Endothelial cell of umbilical vein (primary cell): ENCODE measurements around the gene SPEN. TPM values are rescaled to one million over a fixed set of nuclear protein-coding genes. Genes with fewer than 3 reads are reported as not detected.

Experiments
- BruUV-seq: library from RNA; stranded (reverse); fragments of 400-500 nt; replicated peaks from 2 replicates; lab custom pipeline; 2021; lab: Mats Ljungman, UMichigan
- CTCF ChIA-PET: fragments of 300-600, 350-600 bp; sonication (Branson Sonifier 250); formaldehyde crosslinking; loops from one replicate; lab custom pipeline; 2021; ENCODE audit warnings: antibody characterized with exemption, inconsistent platforms; lab: Charles Lee
- POLR2A ChIA-PET: fragments of 300-600, 350-600 bp; sonication (Branson Sonifier 250); formaldehyde crosslinking; loops from one replicate; lab custom pipeline; 2021; ENCODE audit warnings: antibody characterized with exemption, inconsistent platforms; lab: Charles Lee
- DNase-seq: peaks from one replicate; pipeline ENCODE4 v3.0.0-alpha.2; 2011; ENCODE audit warnings: low read depth, low spot score
- FAIRE-seq: peaks from 2 replicates; lab custom pipeline; 2011; peaks lifted over from hg19 to GRCh38; lab: Jason Lieb, UNC
- H2AFZ ChIP-seq: 2 replicates; pipeline ENCODE4 v1.6.0; 2012; ENCODE audit warnings: low read depth, low read length, control low read depth, inconsistent platforms
- H3K27ac ChIP-seq: 2 replicates; pipeline ENCODE4 v1.5.1; 2011; ENCODE audit warnings: low read depth, mild to moderate bottlenecking, control low read depth, low read length, moderate library complexity; ENCODE audit not compliant: insufficient read depth
- H3K27me3 ChIP-seq, 2 experiments: 2 replicates each; pipeline versions ENCODE4 v1.6.0 to v1.6.1; 2011; ENCODE audit warnings: low read length in 2 of 2, mixed read lengths in 1 of 2; ENCODE audit not compliant: control insufficient read depth in 2 of 2, insufficient read depth in 2 of 2
- H3K36me3 ChIP-seq, 2 experiments: 2 replicates in 1 of 2; 3 replicates in 1 of 2; pipeline ENCODE4 v1.5.1; 2011; ENCODE audit warnings: low read length in 2 of 2, mild to moderate bottlenecking in 1 of 2, moderate library complexity in 1 of 2; ENCODE audit not compliant: control insufficient read depth in 2 of 2, insufficient read depth in 2 of 2; ENCODE audit errors: extremely low read depth in 1 of 2
- H3K4me1 ChIP-seq: 3 replicates; pipeline ENCODE4 v1.5.1; 2011; ENCODE audit warnings: mild to moderate bottlenecking, low read length; ENCODE audit not compliant: control insufficient read depth, insufficient read depth; ENCODE audit errors: extremely low read depth
- H3K4me2 ChIP-seq: 2 replicates; pipeline ENCODE4 v1.6.1; 2011; ENCODE audit warnings: low read length, control low read depth, mixed read lengths; ENCODE audit not compliant: insufficient read depth
- H3K4me3 ChIP-seq, 3 experiments: fragments of 200-600 bp in 1 of 3; sonication (generic), shearing (Covaris generic) in 1 of 3; replicated peaks in 1 of 3; 2 replicates each; pipeline ENCODE4 v1.5.1; 2011 to 2016; ENCODE audit warnings: control low read depth in 3 of 3, low read length in 3 of 3, mild to moderate bottlenecking in 2 of 3, inconsistent platforms in 1 of 3, low read depth in 1 of 3, moderate library complexity in 1 of 3; ENCODE audit not compliant: insufficient read depth in 1 of 3
- H3K79me2 ChIP-seq: 2 replicates; pipeline ENCODE4 v1.6.0; 2012; ENCODE audit warnings: low read length, inconsistent platforms; ENCODE audit not compliant: control insufficient read depth, insufficient read depth
- H3K9ac ChIP-seq: replicated peaks from 2 replicates; pipeline ENCODE3; 2011; ENCODE audit warnings: low read length, control low read depth; ENCODE audit not compliant: insufficient read depth; ENCODE audit errors: extremely low read depth
- H3K9me1 ChIP-seq: replicated peaks from 3 replicates; pipeline ENCODE4 v1.6.0; 2011; ENCODE audit warnings: mild to moderate bottlenecking, low read length; ENCODE audit not compliant: control insufficient read depth, insufficient read depth; ENCODE audit errors: extremely low read depth
- H3K9me3 ChIP-seq: replicated peaks from 2 replicates; pipeline ENCODE4 v1.5.1; 2012; ENCODE audit warnings: low read length, inconsistent platforms; ENCODE audit not compliant: control insufficient read depth, insufficient read depth
- H4K20me1 ChIP-seq: replicated peaks from 2 replicates; pipeline ENCODE3; 2011; ENCODE audit warnings: mild to moderate bottlenecking, low read length; ENCODE audit not compliant: control insufficient read depth, insufficient read depth; ENCODE audit errors: extremely low read depth
- CTCF ChIP-seq, 2 donors: IDR thresholded peaks; 1 replicate in 1 of 2; 2 replicates in 1 of 2; pipeline ENCODE4 v1.5.1; 2011; ENCODE audit warnings: low read length in 2 of 2, mild to moderate bottlenecking in 2 of 2, moderate library complexity in 2 of 2, control low read depth in 1 of 2, inconsistent platforms in 1 of 2, low read depth in 1 of 2; ENCODE audit not compliant: insufficient read depth in 1 of 2; ENCODE audit errors: extremely low read depth in 1 of 2
- EZH2 ChIP-seq: IDR thresholded peaks from 2 replicates; pipeline ENCODE4 v1.6.1; 2012; ENCODE audit warnings: borderline replicate concordance, low read depth, mild to moderate bottlenecking, moderate library complexity, low read length, inconsistent platforms; ENCODE audit not compliant: severe bottlenecking
- FOS ChIP-seq: IDR thresholded peaks from 2 replicates; pipeline ENCODE4 v1.6.1; 2011; ENCODE audit warnings: mild to moderate bottlenecking, low read length, moderate library complexity, borderline replicate concordance; ENCODE audit not compliant: insufficient read depth
- GATA2 ChIP-seq: IDR thresholded peaks from 2 replicates; pipeline ENCODE4 v1.7.0; 2011; ENCODE audit warnings: low read depth, mild to moderate bottlenecking, moderate library complexity, mixed read lengths, low read length; ENCODE audit not compliant: insufficient read length, insufficient read depth
- JUN ChIP-seq: IDR thresholded peaks from 2 replicates; pipeline ENCODE4 v1.6.1; 2011; ENCODE audit warnings: borderline replicate concordance, low read depth; ENCODE audit not compliant: insufficient read length, insufficient read depth
- MAX ChIP-seq: IDR thresholded peaks from 2 replicates; pipeline ENCODE4 v1.6.1; 2011; ENCODE audit not compliant: insufficient read depth, insufficient read length
- MYC ChIP-seq: IDR thresholded peaks from one replicate; pipeline ENCODE4 v1.6.1; 2011; ENCODE audit warnings: mild to moderate bottlenecking, low read depth, low read length
- POLR2A ChIP-seq: IDR thresholded peaks from 2 replicates; pipeline ENCODE4 v1.6.1; 2012; ENCODE audit warnings: low read depth, mild to moderate bottlenecking, control low read depth, low read length
- POLR2AphosphoS5 ChIP-seq: IDR thresholded peaks from 2 replicates; pipeline ENCODE4 v1.6.1; 2012; ENCODE audit warnings: low read depth, mild to moderate bottlenecking, control low read depth, low read length, moderate library complexity; ENCODE audit not compliant: insufficient read depth
- dilution Hi-C: fragments of 300-500 bp; cut with MboI; formaldehyde crosslinking; loops from one replicate; pipeline ENCODE4 v1.15.0; 2019; ENCODE audit warnings: low sequenced_read_pairs; ENCODE audit not compliant: extremely low pct_ligation_motif_present
- intact Hi-C: fragments of 100-400 bp; cut with micrococcal nuclease; formaldehyde crosslinking; loops from one replicate; pipeline ENCODE4 v1.10.0; 2022
- polyA plus RNA-seq, 4 experiments: library from polyadenylated mRNA; depleted of rRNA in 3 of 4; stranded (reverse) in 3 of 4; unstranded in 1 of 4; fragments of >200 nt; gene quantifications; 2 replicates each; pipeline versions ENCODE4 v1.2.1 to v1.2.3, GENCODE V29; 2011 to 2012; ENCODE audit warnings: missing spikeins in 1 of 4
- total RNA-seq: library from RNA; stranded (reverse); gene quantifications from 2 replicates; pipeline ENCODE4 v1.2.3, GENCODE V29; 2021

Gene SPEN
- total and polyA plus RNA-seq, 2 donors (not counting 3 experiments of a cell fraction or from before 2014, with no cell fraction given): 9.3 to 44.4 TPM

GRCh38 chr1:15943328-15943991, 96.0 kb downstream of the SPEN start:
- Histone ChIP-seq H3K9ac (no peak overlapping the region), H3K79me2 (peaks cover 4% of the 10 kb centered on the region), H3K36me3 (peaks cover 21 to 62% of the 10 kb centered on the region in 2 experiments), H4K20me1 (no peaks in the 10 kb centered on the region), H2AFZ (no peak overlapping the region), H3K9me3 (no peaks in the 10 kb centered on the region), H3K4me2 (no peak overlapping the region), H3K4me1 (peaks cover 11% of the 10 kb centered on the region), H3K9me1 (no peaks in the 10 kb centered on the region), H3K4me3 (no peak overlapping the region), H3K27ac (no peak overlapping the region), H3K27me3 (no peaks in the 10 kb centered on the region)
- intact Hi-C loops: no loop called here
- no peak for TF ChIP-seq POLR2A
- TF ChIP-seq MYC: no peak
- no peak for TF ChIP-seq GATA2
- TF ChIP-seq JUN: no peak
- TF ChIP-seq CTCF (IDR thresholded peaks at IDR 0.05; ENCODE audit: extremely low read depth in 1 of 2, insufficient read depth in 1 of 2, low read depth in 1 of 2, low read length in 2 of 2): no peak
- TF ChIP-seq POLR2AphosphoS5: no peak
- TF ChIP-seq MAX: no peak
- TF ChIP-seq EZH2: no peak
- TF ChIP-seq FOS: no peak
- ChIA-PET POLR2A (no interaction called here), CTCF (interaction anchor here (1.8 kb wide), 1 partner anchor 151 kb away, joined by 5 read pairs; no protein-coding TSS in a partner anchor)
- DNase-seq: no peak
- no peak for FAIRE-seq
- no TSS peak for BruUV-seq
- dilution Hi-C loops: no loop called here
